HepG2 (cell line): ENCODE measurements around the gene EVA1A. TPM values are rescaled to one million over a fixed set of nuclear protein-coding genes. Genes with fewer than 3 reads are reported as not detected.

Experiments used
- CEBPZ ChIP-seq: IDR thresholded peaks from 2 replicates; pipeline ENCODE4 v1.6.1; 2012; ENCODE audit warnings: low read length, improper control_type of control experiment
- FOSL1 ChIP-seq: sonication (generic); formaldehyde crosslinking; IDR thresholded peaks from 2 replicates; pipeline ENCODE4 v1.9.0; 2021; ENCODE audit warnings: missing genetic modification reagents, borderline replicate concordance
- FOXK2 ChIP-seq: fragments of 450-650 bp; IDR thresholded peaks from 2 replicates; pipeline ENCODE4 v1.6.1; 2016
- NCOA2 ChIP-seq: sonication (generic); formaldehyde crosslinking; IDR thresholded peaks from 2 replicates; pipeline ENCODE4 v1.8.0; 2022; ENCODE audit warnings: inconsistent platforms
- PRDM4 ChIP-seq: sonication (generic); formaldehyde crosslinking; IDR thresholded peaks from 2 replicates; pipeline ENCODE4 v1.9.0; 2021; ENCODE audit warnings: missing genetic modification reagents, borderline replicate concordance
- RNF2 ChIP-seq: fragments of 450-650 bp; conservative IDR thresholded peaks from 2 replicates; pipeline ENCODE4 v1.6.1; 2016; ENCODE audit warnings: low read depth
- SKI ChIP-seq: fragments of 450-650 bp; IDR thresholded peaks from one replicate; pipeline ENCODE4 v1.6.1; 2018; ENCODE audit warnings: mild to moderate bottlenecking; ENCODE audit not compliant: partially characterized antibody
- SOX13 ChIP-seq, 3 experiments: fragments of 450-650 bp in 1 of 3; sonication (generic) in 1 of 3; formaldehyde crosslinking in 1 of 3; IDR thresholded peaks in 2 of 3; conservative IDR thresholded peaks in 1 of 3; 2 replicates each; pipeline versions ENCODE4 v1.5.0 to v1.6.1; 2016 to 2020; ENCODE audit warnings: antibody characterized with exemption in 1 of 3, mild to moderate bottlenecking in 1 of 3, missing compliant biosample characterization in 1 of 3, missing genetic modification reagents in 1 of 3, moderate library complexity in 1 of 3
- SRSF4 ChIP-seq: fragments of 200-400 bp; formaldehyde crosslinking; IDR thresholded peaks from one replicate; pipeline ENCODE4 v1.6.1; 2018; ENCODE audit warnings: mild to moderate bottlenecking, low read depth, low read length, moderate library complexity; ENCODE audit not compliant: poor library complexity, severe bottlenecking
- SUZ12 ChIP-seq: fragments of 150-350 bp; IDR thresholded peaks from 2 replicates; pipeline ENCODE4 v1.6.1; 2014; ENCODE audit warnings: low read depth, low read length
- YY1 ChIP-seq: IDR thresholded peaks from 2 replicates; pipeline ENCODE4 v1.6.1; 2011; ENCODE audit warnings: low read length, low read depth, moderate library complexity, mild to moderate bottlenecking; ENCODE audit not compliant: insufficient read depth, insufficient replicate concordance
- ZBTB4 ChIP-seq: sonication (generic); formaldehyde crosslinking; IDR thresholded peaks from 2 replicates; pipeline ENCODE4 v1.4.0; 2020; ENCODE audit warnings: missing genetic modification reagents, mild to moderate bottlenecking, borderline replicate concordance
- ZNF292 ChIP-seq: sonication (generic); formaldehyde crosslinking; IDR thresholded peaks from 2 replicates; pipeline ENCODE4 v1.8.1; 2022; ENCODE audit warnings: mild to moderate bottlenecking, low read depth, missing genetic modification reagents, borderline replicate concordance
- ZNF549 ChIP-seq: sonication (generic); formaldehyde crosslinking; IDR thresholded peaks from 2 replicates; pipeline ENCODE4 v1.5.0; 2020; ENCODE audit warnings: missing genetic modification reagents
- ZNF570 ChIP-seq: sonication (generic); formaldehyde crosslinking; IDR thresholded peaks from 2 replicates; pipeline ENCODE4 v1.4.0; 2020; ENCODE audit warnings: mild to moderate bottlenecking, missing genetic modification reagents, borderline replicate concordance
- ZNF576 ChIP-seq: sonication (generic); formaldehyde crosslinking; IDR thresholded peaks from 2 replicates; pipeline ENCODE4 v1.4.0; 2020; ENCODE audit warnings: mild to moderate bottlenecking, missing genetic modification reagents
- ZNF615 ChIP-seq: sonication (generic); formaldehyde crosslinking; IDR thresholded peaks from 2 replicates; pipeline ENCODE4 v1.5.0; 2020; ENCODE audit warnings: mild to moderate bottlenecking, missing genetic modification reagents, borderline replicate concordance
- ZNF766 ChIP-seq: sonication (generic); formaldehyde crosslinking; IDR thresholded peaks from 2 replicates; pipeline ENCODE4 v1.5.0; 2020; ENCODE audit warnings: missing genetic modification reagents, borderline replicate concordance
- polyA plus RNA-seq, 8 experiments: library from polyadenylated mRNA; depleted of rRNA in 3 of 8; stranded (reverse) in 7 of 8; unstranded in 1 of 8; fragments of >200 nt; fragmentation: Illumina TruSeq in 4 of 8; extraction: Trizol in 4 of 8; gene quantifications; 2 replicates each; pipeline versions ENCODE4 v1.2.1 to v1.2.3, GENCODE V29; 2011 to 2016; ENCODE audit warnings: low read depth in 4 of 8, missing spikeins in 1 of 8, mixed read lengths in 1 of 8; ENCODE audit not compliant: insufficient read depth in 1 of 8
- total RNA-seq, 5 experiments: library from RNA; depleted of rRNA; stranded (reverse); fragments of >200 nt; fragmentation: Illumina TruSeq; extraction: Trizol; gene quantifications; 2 replicates each; pipeline ENCODE4 v1.2.3, GENCODE V29; 2016; ENCODE audit warnings: low read depth in 1 of 5

Gene EVA1A
- total and polyA plus RNA-seq, 2 of the 13 experiments (the other 11 are each of a cell fraction or from before 2014, with no cell fraction given), result 57.5 to 57.8 TPM

- TF ChIP-seq PRDM4 (CRISPR knock-in tag) (no peak), ZBTB4 (CRISPR knock-in tag) (0 out of 2 replicates have a peak, but pooled peaks have one; percentile 50), SKI (peak; percentile 59), SOX13 (IDR thresholded peaks at IDR 0.05) (peak; percentile 83), SOX13 (CRISPR knock-in tag; conservative IDR thresholded peaks at IDR 0.05 in 1 of 2, IDR thresholded peaks at IDR 0.05 in 1 of 2) (peak in 1 of 2 experiments; percentile 93; a peak in 2 of 4 replicates), CEBPZ (no peak), ZNF549 (CRISPR knock-in tag) (no peak), FOSL1 (CRISPR knock-in tag) (peak; percentile 82; the same call in 1 of the 2 replicates), ZNF766 (peak; percentile 87; the same call in 1 of the 2 replicates), ZNF615 (CRISPR knock-in tag) (no peak), ZNF570 (no peak), SUZ12 (no peak), RNF2 (no peak), NCOA2 (CRISPR knock-in tag) (peak; percentile 99), ZNF292 (CRISPR knock-in tag) (peak; percentile 90; the same call in 1 of the 2 replicates), FOXK2 (peak; percentile 58; the same call in 1 of the 2 replicates), SRSF4 (no peak), YY1 (peak; percentile 32), ZNF576 (CRISPR knock-in tag) (no peak)
These were observed 38.0 kb downstream of the EVA1A start (continued) for GRCh38 chr2:75522543-75523312.
